Stimulated activated CD4-positive, alpha-beta T cell treated with anti-CD3 and anti-CD28 coated beads, Interleukin-4, amount 100 ng/mL, for 24 hours (primary cell): ENCODE data around the gene COL7A1.

ENCODE experiments used
- DNase-seq: peaks from one replicate; pipeline ENCODE4 v3.0.0-alpha.2; 2020

Gene COL7A1

GRCh38 chr3:48587686-48588085 lies 7.4 kb downstream of the COL7A1 start:
- DNase-seq, result no peak

- DNase-seq, result no peak
Observed at GRCh38 chr3:48585411-48585810, 9.7 kb downstream of the COL7A1 start.

DNA sequence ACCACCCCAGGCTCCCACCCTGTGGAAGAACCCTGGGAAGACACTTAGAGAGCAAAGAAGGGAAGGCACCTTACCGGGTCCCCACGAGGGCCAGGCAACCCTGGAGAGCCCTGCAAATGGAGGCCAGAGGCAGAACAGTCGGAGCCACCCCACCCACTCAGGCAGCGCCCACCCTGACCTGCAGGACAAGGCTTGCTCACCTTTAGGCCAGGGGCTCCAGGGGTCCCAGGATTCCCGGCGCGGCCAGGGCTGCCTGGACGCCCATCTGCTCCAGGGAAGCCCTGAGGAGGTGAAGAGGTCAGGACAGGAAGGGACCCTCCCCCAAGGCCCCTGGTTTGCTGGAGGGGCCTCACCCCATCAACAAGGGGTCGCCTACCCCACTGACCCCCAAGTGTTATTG lies 10.3 kb downstream of the COL7A1 start:
- DNase-seq, result no peak

GRCh38 chr3:48581621-48582481 lies 13.3 kb downstream of the COL7A1 start:
- no peak for DNase-seq

DNA sequence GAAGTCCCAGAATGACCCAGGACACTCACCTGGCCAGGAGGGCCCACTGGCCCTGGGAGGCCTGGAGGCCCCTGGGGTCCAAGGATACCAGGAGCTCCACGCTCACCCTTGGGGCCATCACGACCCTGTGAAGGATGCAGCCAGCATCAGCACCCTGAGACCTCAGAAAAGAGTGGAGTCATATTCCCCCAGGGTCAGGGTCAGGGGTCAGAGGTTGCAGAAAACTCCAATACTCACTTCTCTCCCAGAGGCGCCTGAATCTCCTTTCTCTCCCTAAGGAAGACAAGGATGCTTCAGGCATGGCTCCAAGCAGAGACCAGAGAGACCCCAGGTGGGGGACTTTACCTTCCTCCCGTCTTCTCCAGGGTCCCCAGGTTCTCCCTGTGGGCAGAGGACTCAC lies 18.5 kb downstream of the COL7A1 start:
- DNase-seq, result no peak

- no peak for DNase-seq
Observed at GRCh38 chr3:48575366-48575765, 19.8 kb downstream of the COL7A1 start.

DNA sequence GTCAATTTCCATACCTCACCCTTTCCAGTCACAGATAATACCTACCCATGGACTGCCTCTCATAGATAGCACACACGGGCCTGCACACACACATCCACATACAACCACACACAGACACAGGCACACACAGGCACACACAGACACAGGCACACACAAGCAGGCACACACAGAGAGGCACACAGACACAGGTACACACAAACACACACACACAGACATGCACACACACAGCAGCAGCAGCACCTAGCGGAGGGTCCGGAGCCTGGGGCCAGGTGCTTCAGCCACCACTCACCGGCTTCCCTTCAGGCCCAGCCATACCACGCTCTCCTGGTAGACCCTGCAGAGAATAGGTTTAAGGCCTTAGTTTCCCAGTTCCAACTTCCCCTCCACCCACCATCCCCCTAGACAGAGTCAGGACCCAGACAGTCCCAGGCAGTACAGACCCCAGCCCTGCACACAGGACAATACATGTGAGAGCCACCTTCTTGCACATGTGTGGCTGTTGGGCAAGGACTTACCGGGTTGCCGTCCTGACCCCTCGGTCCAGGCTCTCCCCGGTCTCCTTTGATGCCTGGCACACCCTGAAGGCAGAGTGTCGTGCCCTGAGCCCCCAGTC lies 21.1 kb downstream of the COL7A1 start:
- no peak for DNase-seq

- DNase-seq, result no peak
Observed at GRCh38 chr3:48572517-48572916, 22.6 kb downstream of the COL7A1 start.

GRCh38 chr3:48571938-48572337 lies 23.2 kb downstream of the COL7A1 start:
- no peak for DNase-seq

DNA sequence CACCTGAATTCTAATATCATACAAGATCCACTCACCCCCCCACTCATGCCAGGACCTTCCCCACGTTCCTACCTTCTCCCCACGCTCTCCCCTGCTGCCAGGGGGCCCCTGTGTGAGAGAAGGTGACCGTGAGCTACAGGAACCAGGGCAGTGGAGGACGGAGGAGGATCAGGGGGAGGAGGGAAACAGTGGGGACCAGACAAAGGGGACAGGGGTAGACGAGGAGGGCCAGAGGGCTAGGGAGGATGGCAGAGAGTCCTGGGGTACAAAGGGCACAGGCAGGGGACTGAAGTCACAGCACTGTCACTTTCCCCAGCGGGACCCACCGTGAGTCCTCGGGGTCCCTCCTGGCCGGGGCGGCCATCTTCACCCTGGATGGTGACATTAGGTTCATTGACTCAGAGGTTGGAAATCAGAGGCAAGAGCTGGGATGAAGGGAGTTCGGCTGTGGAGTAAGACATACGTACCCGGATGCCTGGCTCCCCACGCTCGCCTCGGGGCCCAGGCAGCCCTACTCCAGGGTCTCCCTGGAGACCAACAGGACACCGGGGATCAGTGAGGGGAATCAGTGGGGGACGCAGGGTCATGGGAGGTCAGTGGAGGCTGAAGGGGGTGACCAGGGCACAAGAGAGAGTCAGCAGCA lies 25.2 kb downstream of the COL7A1 start:
- no peak for DNase-seq

DNA sequence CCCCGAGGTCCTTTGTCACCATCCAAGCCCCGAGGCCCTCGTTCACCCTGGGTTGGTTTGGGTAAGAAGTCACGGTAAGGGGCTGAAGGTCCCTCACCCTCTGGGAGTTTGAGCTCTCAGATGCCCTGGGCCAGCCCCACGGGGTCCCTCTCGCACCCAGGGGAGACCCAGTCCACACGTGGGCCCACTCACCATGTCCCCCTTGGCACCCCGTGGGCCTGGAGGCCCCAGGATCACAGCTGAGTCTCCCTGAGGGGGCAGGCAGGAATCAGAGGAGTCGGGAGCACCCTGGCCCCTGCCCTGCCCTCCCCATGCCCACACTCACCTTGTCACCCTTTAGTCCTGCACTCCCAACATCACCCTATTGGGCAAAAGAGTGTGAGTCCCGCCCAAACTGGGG lies 25.7 kb downstream of the COL7A1 start:
- DNase-seq, result no peak

DNA sequence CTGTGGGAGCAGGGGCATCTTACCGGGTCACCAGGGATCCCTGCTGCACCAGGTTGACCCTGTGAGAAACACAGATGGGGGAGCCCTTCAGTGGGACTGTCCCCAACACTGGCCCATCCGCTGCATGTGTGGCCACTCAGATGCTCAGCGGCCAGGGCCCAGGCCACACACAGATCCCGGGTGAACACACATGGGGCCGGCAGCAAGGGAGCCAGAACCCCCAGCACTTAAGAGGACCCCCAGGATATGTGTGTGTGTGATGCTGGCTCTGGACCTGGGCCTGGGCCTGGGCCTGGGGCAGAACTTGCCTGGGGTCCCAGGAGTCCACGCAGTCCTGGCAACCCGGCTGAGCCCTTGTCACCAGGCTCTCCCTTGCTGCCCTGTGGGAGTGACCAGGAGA lies 26.7 kb downstream of the COL7A1 start:
- no peak for DNase-seq

- no peak for DNase-seq
Observed at GRCh38 chr3:48567500-48567899, 27.6 kb downstream of the COL7A1 start.

- DNase-seq, result no peak
Observed at GRCh38 chr3:48567090-48567489, 28.0 kb downstream of the COL7A1 start.

DNA sequence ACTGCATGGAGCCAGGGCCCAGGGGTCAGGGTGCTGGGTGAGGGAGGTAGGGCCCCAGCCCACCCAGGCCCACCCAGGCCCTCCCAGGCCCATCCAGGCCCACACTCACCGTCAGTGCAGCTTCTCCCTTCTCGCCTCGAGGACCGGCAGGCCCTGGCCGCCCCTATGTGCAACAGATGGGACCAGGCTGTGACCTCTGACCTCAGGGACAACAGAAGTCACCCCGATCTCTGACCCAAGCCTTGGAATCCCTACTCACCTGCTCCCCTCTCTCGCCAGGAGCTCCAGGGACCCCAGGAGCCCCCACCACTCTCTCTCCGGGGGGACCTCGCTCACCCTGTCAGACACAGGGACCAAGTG lies 28.7 kb downstream of the COL7A1 start:
- no peak for DNase-seq

DNA sequence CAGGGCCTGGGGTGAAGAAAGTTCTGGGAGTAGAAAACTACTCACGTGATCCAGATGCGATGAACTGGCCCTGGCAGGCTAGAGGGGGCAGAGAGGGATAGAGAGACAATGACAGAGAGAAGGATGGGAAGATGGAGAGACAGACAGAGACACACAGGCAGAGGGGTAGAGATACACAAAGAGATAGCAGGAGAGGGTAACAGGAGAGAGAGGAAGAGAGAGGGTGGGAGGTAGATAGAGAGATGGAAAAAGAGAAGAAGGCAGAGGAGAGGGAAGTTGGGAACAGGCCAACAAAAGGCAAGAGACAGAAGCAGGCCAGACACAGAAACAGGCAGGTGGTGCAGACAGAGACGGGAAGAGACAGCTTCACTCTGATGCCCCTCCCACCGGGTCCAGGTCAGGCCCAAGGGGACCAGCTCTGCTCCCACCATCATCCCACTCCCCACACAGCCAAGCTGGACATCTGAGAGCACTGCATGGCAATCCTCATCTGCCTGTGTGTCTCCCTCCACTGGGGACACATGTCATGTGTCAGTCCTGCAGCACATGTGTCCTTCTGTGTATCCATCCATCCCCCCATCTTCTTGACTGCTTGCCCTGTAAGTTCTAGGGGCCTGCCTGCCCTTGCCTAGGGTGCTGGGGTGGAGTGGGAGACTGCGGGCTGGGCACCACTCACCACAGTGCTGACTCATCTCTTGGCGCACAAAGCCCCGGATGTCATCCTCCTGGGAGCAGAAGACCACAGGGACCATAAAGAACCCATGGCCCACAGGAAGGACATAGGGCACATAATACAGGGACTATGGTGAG lies 29.3 kb downstream of the COL7A1 start:
- DNase-seq, result no peak

GRCh38 chr3:48565186-48565585 lies 29.9 kb downstream of the COL7A1 start:
- no peak for DNase-seq

DNA sequence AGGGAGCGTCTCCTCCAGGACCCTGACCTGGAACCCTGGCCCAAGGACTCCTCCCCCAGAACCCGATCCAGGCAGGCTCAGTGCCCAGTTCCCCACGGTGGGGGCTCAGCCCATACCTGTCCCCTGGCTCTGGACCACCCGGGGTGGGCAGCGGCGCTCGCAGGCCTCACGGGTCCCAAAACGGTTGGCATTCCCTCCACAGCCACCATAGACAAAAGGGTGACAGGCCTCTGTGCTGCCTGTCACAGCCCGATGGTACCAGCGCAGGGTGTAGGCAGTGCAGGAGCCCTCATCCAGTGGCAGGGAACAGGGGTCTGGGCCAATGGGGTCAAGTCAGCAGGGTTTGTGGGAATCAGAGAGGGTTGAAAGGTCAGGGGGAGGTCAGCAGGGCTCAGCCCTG lies 30.5 kb downstream of the COL7A1 start:
- DNase-seq, result no peak

- no peak for DNase-seq
Observed at GRCh38 chr3:48564022-48564421, 31.1 kb downstream of the COL7A1 start.

DNA sequence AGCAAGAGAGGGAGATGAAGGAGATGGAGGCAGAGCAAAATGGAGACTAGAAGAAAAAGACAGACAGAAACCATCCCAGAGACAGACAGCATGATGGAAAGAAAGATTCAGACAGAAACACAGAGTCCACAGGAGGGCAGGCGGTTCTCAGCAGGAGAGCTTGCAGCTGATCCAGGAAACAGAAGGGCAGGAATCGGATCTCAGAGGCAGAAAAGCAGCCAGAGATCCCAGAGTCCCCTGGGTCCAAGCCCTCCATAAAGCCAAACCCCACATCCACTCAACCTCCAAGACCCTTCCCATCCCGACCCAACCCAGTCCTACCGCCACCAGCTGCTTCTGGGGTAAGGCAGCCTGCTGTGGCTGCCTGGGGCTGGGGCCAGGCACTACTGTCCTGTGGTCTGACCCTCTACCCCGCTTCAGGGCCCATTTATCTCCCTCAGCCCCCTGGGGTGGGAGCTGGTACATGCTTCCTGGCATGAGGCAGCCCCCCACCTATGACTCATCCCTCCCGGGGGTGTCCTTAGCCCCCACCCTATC lies 31.7 kb downstream of the COL7A1 start, which contains the start of gene UCN2:
TSS of gene UCN2 (minus strand) at position 400 of the 537 bp plus-strand sequence. CDS start 657 bp downstream, outside the sequence.
- DNase-seq, result no peak

DNA sequence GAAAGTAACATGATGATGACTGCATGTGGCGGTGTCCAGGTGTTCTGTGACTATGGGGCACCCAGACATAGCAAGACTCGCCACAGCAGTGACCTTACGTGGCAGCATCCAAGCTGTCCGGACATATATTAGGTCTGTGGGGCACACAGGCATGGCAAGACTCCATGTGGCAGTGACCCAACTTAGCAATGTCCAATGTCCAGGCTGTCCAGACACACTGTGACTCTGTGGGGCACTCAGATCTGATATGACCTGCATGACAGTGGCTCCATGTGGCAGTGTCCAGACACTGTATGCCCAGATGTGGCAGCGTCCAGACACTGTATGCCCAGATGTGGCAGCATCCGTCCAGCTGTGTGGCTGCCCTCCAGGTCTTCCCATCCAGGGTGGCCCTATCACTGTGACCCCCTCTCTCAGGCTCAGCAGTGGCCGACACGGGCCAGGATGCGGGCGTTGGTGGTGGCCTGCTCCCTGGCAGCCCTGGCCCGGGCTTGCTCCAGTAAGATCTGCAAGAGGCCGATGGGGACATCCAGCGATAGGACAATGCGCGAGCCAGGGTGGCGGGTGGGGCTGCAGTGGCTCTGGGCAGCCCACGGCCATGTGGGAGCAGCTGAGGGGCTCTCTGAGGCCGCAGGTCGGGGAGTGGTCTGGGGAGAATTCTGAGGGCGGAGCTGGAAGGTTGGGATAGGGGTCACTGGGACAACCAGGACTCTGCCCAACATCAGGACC lies 32.6 kb downstream of the COL7A1 start:
- DNase-seq, result no peak

DNA sequence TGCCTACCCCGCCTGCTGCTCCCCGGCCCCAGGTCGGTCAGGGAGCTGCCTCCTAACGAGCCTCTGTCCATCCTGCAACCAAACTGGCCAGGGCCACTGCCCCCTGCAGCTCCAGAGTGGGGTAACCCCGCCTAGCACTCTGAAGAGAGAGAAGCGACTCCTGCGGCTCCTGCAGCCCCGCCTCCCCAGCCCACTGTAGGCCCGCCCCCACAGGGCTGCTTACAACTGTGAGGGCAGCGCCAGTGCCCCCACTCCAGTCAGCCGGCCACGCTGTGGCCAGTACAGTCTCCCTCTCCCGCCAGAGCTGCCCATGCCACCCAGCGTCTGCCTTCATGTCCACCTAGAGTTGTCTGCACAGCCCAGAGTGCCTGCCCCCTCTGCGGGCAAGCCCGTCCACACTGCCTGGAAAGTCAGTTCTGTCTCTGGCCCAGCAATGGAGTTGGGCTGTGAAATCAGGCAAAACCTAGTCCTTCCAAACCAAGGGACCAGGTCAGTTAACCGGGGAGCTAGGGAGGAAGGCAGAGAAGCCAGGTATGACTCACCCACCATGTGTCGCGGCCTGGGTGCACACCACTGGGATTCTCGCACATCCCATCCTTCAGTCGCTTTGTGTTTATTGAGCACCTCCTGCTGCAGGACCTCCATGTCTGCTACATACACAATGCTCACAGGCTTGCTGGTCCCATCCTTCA lies 33.9 kb downstream of the COL7A1 start:
- DNase-seq, result no peak
